Retinal pigment epithelial cell (primary cell): ENCODE measurements around the gene DAPK2.
A peak's percentile ranks its signal among the peaks of the same experiment; 100 is the strongest.

Experiments
- DNase-seq: peaks from one replicate; pipeline ENCODE4 v3.0.0-alpha.2; 2010; ENCODE audit warnings: low read depth
- H3K4me3 ChIP-seq: 2 replicates; pipeline ENCODE4 v1.5.1; 2011; ENCODE audit warnings: mild to moderate bottlenecking, low read length, control low read depth, moderate library complexity
- CTCF ChIP-seq: conservative IDR thresholded peaks from 2 replicates; pipeline ENCODE4 v1.5.1; 2011; ENCODE audit warnings: low read depth, low read length, control low read depth, inconsistent platforms

The DAPK2 gene

DNA sequence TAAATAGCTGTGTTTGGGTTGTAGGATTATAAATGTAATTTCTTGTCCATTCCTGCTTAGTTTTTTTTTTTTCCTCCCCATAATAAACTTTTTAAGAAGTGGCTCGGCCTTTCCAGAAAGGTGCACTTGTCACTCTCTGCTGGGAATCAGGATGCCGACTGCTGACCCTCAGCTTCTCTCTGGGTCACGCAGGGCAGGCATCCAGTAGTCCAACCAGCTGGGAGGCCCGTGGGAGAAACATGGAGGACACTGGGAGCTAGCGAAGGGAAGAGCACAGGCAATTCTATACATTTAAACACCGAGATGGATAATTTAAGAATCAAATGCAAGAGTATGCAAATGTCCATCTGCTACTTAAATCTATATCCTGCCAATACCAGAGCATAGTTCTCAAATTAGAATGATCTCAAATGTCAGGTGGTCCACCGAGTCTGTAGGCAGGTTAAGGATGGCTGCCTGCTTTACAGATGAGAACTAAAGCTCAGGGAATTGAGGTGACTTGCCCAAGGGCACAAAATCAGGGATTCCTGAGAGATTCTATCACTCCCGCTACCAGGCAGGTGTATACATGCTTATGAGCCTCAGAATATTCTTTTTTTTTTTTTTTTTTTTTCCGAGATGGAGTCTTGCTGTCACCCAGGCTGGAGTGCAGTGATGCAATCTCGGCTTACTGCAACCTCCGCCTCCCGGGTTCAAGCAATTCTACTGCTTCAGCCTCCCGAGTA is 64.5 kb downstream of the DAPK2 start:
- H3K4me3 ChIP-seq = no peak overlapping the region
- DNase-seq = no peak
- no peak for TF ChIP-seq CTCF

DNA sequence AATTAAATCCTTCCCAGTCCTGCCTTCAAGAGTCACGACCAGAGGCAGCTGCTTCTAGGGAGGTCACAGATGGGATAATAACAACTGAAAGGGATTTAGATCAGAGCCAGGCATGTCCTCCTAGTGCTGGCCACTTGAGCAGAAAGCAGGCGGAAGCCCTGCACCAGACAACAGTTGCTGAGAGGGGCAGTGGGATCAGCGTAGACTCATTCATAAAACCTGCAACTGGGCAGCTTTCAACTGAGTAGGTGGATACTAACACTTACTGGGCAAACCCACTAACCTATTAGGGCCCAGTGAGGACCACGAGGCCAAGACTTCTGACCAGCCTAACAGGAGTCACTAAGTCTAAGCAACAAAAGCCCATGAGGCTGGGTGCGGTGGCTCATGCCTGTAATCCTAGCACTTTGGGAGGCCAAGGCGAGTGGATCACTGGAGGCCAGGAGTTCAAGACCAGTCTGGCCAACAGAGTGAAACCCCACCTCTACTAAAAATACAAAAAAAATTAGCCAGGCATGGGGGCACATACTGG is 67.0 kb downstream of the DAPK2 start:
- TF ChIP-seq CTCF = no peak
- no peak overlapping the region for H3K4me3 ChIP-seq
- DNase-seq = peak; percentile 2

GRCh38 chr15:63978511-63979261 is 67.6 kb downstream of the DAPK2 start:
- DNase-seq = peak; percentile 4
- H3K4me3 ChIP-seq = no peak overlapping the region
- no peak for TF ChIP-seq CTCF

DNA sequence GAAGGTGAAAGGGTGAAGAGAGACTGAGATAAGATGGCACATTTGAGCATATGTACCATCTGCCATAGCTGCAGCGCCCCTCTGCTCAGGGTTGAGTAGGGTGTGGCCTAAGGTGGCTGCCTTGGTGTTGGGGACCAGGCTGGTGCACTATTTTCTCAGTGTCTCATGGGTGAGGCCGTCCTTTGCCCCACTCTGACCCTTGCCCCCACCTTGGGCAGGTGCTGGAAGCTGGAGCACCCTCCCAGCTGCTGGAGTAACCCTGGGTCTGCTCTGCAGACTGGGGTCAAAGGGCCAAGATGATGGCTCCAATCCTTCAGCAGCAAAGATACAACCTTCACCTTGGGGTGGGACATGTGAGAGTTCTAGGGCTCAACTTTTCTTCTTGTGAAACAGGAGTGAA is 69.2 kb downstream of the DAPK2 start:
- H3K4me3 ChIP-seq = no peak overlapping the region
- TF ChIP-seq CTCF = no peak
- DNase-seq = no peak

DNA sequence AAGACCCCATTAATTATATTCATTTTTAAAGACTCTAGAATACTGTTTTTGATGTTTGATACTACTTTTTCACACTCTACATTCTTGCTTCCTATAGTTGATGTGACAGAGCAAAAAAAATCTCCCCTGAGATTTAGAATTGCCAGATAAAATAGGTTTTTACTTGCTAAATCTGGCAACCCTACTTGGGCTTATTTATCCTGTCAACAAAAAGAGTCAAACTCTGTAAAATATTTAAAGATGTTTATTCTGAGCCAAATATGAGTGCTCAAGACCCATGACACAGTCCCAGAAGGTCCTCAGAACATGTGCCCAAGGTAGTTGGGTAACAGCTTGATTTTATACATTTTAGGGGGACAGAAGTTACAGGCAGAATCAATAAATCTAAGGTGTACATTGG is 72.3 kb downstream of the DAPK2 start:
- TF ChIP-seq CTCF = no peak
- H3K4me3 ChIP-seq = no peak overlapping the region

GRCh38 chr15:63973212-63974009 is 72.9 kb downstream of the DAPK2 start:
- no peak for TF ChIP-seq CTCF
- no peak for DNase-seq
- no peak overlapping the region for H3K4me3 ChIP-seq

More for the DNA sequence above, 72.3 kb downstream of the DAPK2 start:
- no peak for DNase-seq
